ENCODE data around the gene KDM3B.

- TF ChIP-seq POLR2A (IDR thresholded peaks at IDR 0.05) = no peak
- TF ChIP-seq CTCF (IDR thresholded peaks at IDR 0.05) = no peak
Measured at GRCh38 chr5:138468966-138469539, 116.6 kb downstream of the KDM3B start.

Data from thyroid gland (tissue), 4 donors.